Mesenchymal stem cell (in vitro differentiated cells and primary cell): ENCODE results near the gene P4HA2.
A peak's percentile ranks its signal among the peaks of the same experiment; 100 is the strongest.

Experiments
- DNase-seq: peaks from one replicate; pipeline ENCODE4 v3.0.0-alpha.2; 2013
- H2AFZ ChIP-seq: one replicate; pipeline ENCODE4 v1.6.1; 2013; ENCODE audit warnings: low read depth, mild to moderate bottlenecking, control low read depth, inconsistent platforms, low read length, moderate library complexity
- H2AK5ac ChIP-seq: 2 replicates; pipeline ENCODE4 v1.6.1; 2013; ENCODE audit warnings: low read length, moderate library complexity, mild to moderate bottlenecking, inconsistent platforms; ENCODE audit not compliant: severe bottlenecking
- H2BK120ac ChIP-seq: one replicate; pipeline ENCODE4 v1.6.1; 2013; ENCODE audit warnings: low read depth, mild to moderate bottlenecking, inconsistent platforms, low read length, moderate library complexity
- H2BK12ac ChIP-seq, 2 experiments: one replicate each; pipeline ENCODE4 v1.6.1; 2013; ENCODE audit warnings: inconsistent platforms in 2 of 2, low read length in 2 of 2, mild to moderate bottlenecking in 2 of 2, moderate library complexity in 2 of 2, control low read depth in 1 of 2
- H2BK15ac ChIP-seq: one replicate; pipeline ENCODE4 v1.6.1; 2013; ENCODE audit warnings: mild to moderate bottlenecking, low read depth, inconsistent platforms; ENCODE audit not compliant: poor library complexity, severe bottlenecking
- H2BK5ac ChIP-seq: 2 replicates; pipeline ENCODE4 v1.6.1; 2013; ENCODE audit warnings: low read depth, mild to moderate bottlenecking, low read length, control low read depth, inconsistent platforms; ENCODE audit not compliant: poor library complexity, severe bottlenecking
- H3K14ac ChIP-seq, 2 experiments: one replicate each; pipeline ENCODE4 v1.6.1; 2013; ENCODE audit warnings: inconsistent platforms in 2 of 2, low read length in 2 of 2, control low read depth in 1 of 2, mild to moderate bottlenecking in 1 of 2, moderate library complexity in 1 of 2
- H3K18ac ChIP-seq, 2 experiments: one replicate each; pipeline ENCODE4 v1.6.1; 2013; ENCODE audit warnings: inconsistent platforms in 2 of 2, low read length in 2 of 2, control low read depth in 1 of 2, low read depth in 1 of 2, mild to moderate bottlenecking in 1 of 2
- H3K23ac ChIP-seq, 2 experiments: one replicate each; pipeline ENCODE4 v1.6.1; 2013; ENCODE audit warnings: inconsistent platforms in 2 of 2, low read length in 2 of 2, mild to moderate bottlenecking in 2 of 2, moderate library complexity in 2 of 2, control low read depth in 1 of 2
- H3K27ac ChIP-seq: 2 replicates; pipeline ENCODE4 v1.5.1; 2013; ENCODE audit warnings: mild to moderate bottlenecking, moderate library complexity, low read length, control low read depth, inconsistent platforms; ENCODE audit not compliant: poor library complexity, severe bottlenecking
- H3K27me3 ChIP-seq, 2 experiments: 2 replicates each; pipeline versions ENCODE4 v1.6.1 to v1.7.0; 2013; ENCODE audit warnings: low read length in 2 of 2, mild to moderate bottlenecking in 2 of 2, moderate library complexity in 2 of 2, control low read depth in 1 of 2, inconsistent platforms in 1 of 2; ENCODE audit not compliant: control insufficient read depth in 1 of 2, insufficient read depth in 1 of 2
- H3K36me3 ChIP-seq, 2 experiments: 2 replicates each; pipeline versions ENCODE4 v1.6.1 to v1.7.0; 2013; ENCODE audit warnings: low read length in 2 of 2, control low read depth in 1 of 2, inconsistent platforms in 1 of 2, low read depth in 1 of 2, mild to moderate bottlenecking in 1 of 2; ENCODE audit not compliant: insufficient read depth in 2 of 2, control insufficient read depth in 1 of 2
- H3K4ac ChIP-seq, 2 experiments: one replicate each; pipeline ENCODE4 v1.6.1; 2013; ENCODE audit warnings: inconsistent platforms in 2 of 2, low read length in 2 of 2, mild to moderate bottlenecking in 2 of 2, moderate library complexity in 2 of 2, control low read depth in 1 of 2, low read depth in 1 of 2
- H3K4me1 ChIP-seq: 2 replicates; pipeline ENCODE4 v1.6.1; 2013; ENCODE audit warnings: low read depth, low read length, control low read depth; ENCODE audit not compliant: control insufficient read depth, insufficient read depth
- H3K4me2 ChIP-seq: 2 replicates; pipeline ENCODE4 v1.6.1; 2013; ENCODE audit warnings: low read length, mild to moderate bottlenecking, inconsistent platforms; ENCODE audit not compliant: poor library complexity, severe bottlenecking
- H3K4me3 ChIP-seq, 2 experiments: 2 replicates each; pipeline versions ENCODE4 v1.5.1 to v1.7.0; 2013; ENCODE audit warnings: low read length in 2 of 2, mild to moderate bottlenecking in 2 of 2, control low read depth in 1 of 2, low read depth in 1 of 2; ENCODE audit not compliant: insufficient read depth in 1 of 2
- H3K79me1 ChIP-seq: replicated peaks from 2 replicates; pipeline ENCODE4 v1.6.1; 2013; ENCODE audit warnings: mild to moderate bottlenecking, control low read depth, low read length, inconsistent platforms; ENCODE audit not compliant: poor library complexity, severe bottlenecking
- H3K9ac ChIP-seq: 2 replicates; pipeline ENCODE4 v1.7.0; 2013; ENCODE audit warnings: mild to moderate bottlenecking, low read length, moderate library complexity
- H3K9me3 ChIP-seq: 2 replicates; pipeline ENCODE4 v1.7.0; 2013; ENCODE audit warnings: mild to moderate bottlenecking, low read length; ENCODE audit not compliant: control insufficient read depth
- H4K8ac ChIP-seq: one replicate; pipeline ENCODE4 v1.6.1; 2013; ENCODE audit warnings: inconsistent platforms, mild to moderate bottlenecking, low read length, moderate library complexity
- H4K91ac ChIP-seq: one replicate; pipeline ENCODE4 v1.6.1; 2013; ENCODE audit warnings: mild to moderate bottlenecking, low read length, inconsistent platforms
- WGBS: methylation state at CpG from one replicate; pipeline ENCODE4 v1.1.7; 2013; ENCODE audit warnings: mixed read lengths; 5-methylcytosine and 5-hydroxymethylcytosine counted together

Gene P4HA2

GRCh38 chr5:132225165-132226032, 2.3 kb downstream of the P4HA2 start:
- H3K9ac ChIP-seq = peak overlapping the region; percentile 85
- peaks cover 40% of the 10 kb centered on the region for H3K79me1 ChIP-seq
- no peak overlapping the region for H3K4me2 ChIP-seq
- no peak overlapping the region for H2AK5ac ChIP-seq
- peak overlapping the region; percentile 20 for H4K8ac ChIP-seq
- no peak overlapping the region for H2BK120ac ChIP-seq
- H3K27me3 ChIP-seq = no peaks in the 10 kb centered on the region
- no peak overlapping the region for H3K4ac ChIP-seq
- H3K14ac ChIP-seq = peak overlapping the region in 1 of 2 experiments; percentile 69
- H3K9me3 ChIP-seq = no peaks in the 10 kb centered on the region
- peak overlapping the region in 1 of 2 experiments; percentile 37 for H3K4me3 ChIP-seq
- no peak overlapping the region for H2BK15ac ChIP-seq
- WGBS = 75% methylated on average over 13 of the region's 13 CpGs
- no peak overlapping the region for H4K91ac ChIP-seq
- peak overlapping the region in 1 of 2 experiments; percentile 55 for H2BK12ac ChIP-seq
- no peak overlapping the region for H3K27ac ChIP-seq
- H3K36me3 ChIP-seq = peaks cover 0 to 4% of the 10 kb centered on the region in 2 experiments
- H2AFZ ChIP-seq = no peak overlapping the region
- H3K4me1 ChIP-seq = peaks cover 26% of the 10 kb centered on the region
- no peak overlapping the region for H2BK5ac ChIP-seq
- H3K23ac ChIP-seq = no peak overlapping the region
- peak overlapping the region in 1 of 2 experiments; percentile 25 for H3K18ac ChIP-seq
- peak; percentile 81 for DNase-seq

GRCh38 chr5:132224716-132225115, 2.9 kb downstream of the P4HA2 start:
- H2BK5ac ChIP-seq = no peak overlapping the region
- no peak overlapping the region for H2BK15ac ChIP-seq
- peaks cover 0 to 7% of the 10 kb centered on the region in 2 experiments for H3K36me3 ChIP-seq
- H3K79me1 ChIP-seq = peaks cover 46% of the 10 kb centered on the region
- H3K4me1 ChIP-seq = peaks cover 26% of the 10 kb centered on the region
- H3K4me3 ChIP-seq = peak overlapping the region in 1 of 2 experiments; percentile 38
- H2BK12ac ChIP-seq = no peak overlapping the region
- H3K14ac ChIP-seq = no peak overlapping the region
- no peak overlapping the region for H3K4ac ChIP-seq
- peak; percentile 65 for DNase-seq
- no peaks in the 10 kb centered on the region for H3K9me3 ChIP-seq
- no peak overlapping the region for H2AFZ ChIP-seq
- H4K91ac ChIP-seq = no peak overlapping the region
- no peak overlapping the region for H3K18ac ChIP-seq
- no peak overlapping the region for H2AK5ac ChIP-seq
- no peak overlapping the region for H3K23ac ChIP-seq
- H2BK120ac ChIP-seq = no peak overlapping the region
- H3K4me2 ChIP-seq = no peak overlapping the region
- no peaks in the 10 kb centered on the region for H3K27me3 ChIP-seq
- H3K27ac ChIP-seq = no peak overlapping the region
- H4K8ac ChIP-seq = no peak overlapping the region
- 88% methylated on average over 1 of the region's 1 CpG for WGBS
- H3K9ac ChIP-seq = peak overlapping the region; percentile 85

- H3K9ac ChIP-seq = peak overlapping the region; percentile 85
- 97% methylated on average over 2 of the region's 2 CpGs for WGBS
- H3K4me2 ChIP-seq = no peak overlapping the region
- H3K4me1 ChIP-seq = peaks cover 26% of the 10 kb centered on the region
- H2AK5ac ChIP-seq = no peak overlapping the region
- no peak overlapping the region for H2BK12ac ChIP-seq
- no peaks in the 10 kb centered on the region for H3K27me3 ChIP-seq
- no peak overlapping the region for H4K8ac ChIP-seq
- H3K14ac ChIP-seq = no peak overlapping the region
- no peak overlapping the region for H2BK5ac ChIP-seq
- H2BK15ac ChIP-seq = no peak overlapping the region
- H3K36me3 ChIP-seq = peaks cover 0 to 7% of the 10 kb centered on the region in 2 experiments
- no peaks in the 10 kb centered on the region for H3K9me3 ChIP-seq
- peaks cover 54% of the 10 kb centered on the region for H3K79me1 ChIP-seq
- H2AFZ ChIP-seq = no peak overlapping the region
- no peak overlapping the region for H3K18ac ChIP-seq
- H3K4ac ChIP-seq = no peak overlapping the region
- no peak for DNase-seq
- H4K91ac ChIP-seq = no peak overlapping the region
- no peak overlapping the region for H3K4me3 ChIP-seq
- H3K23ac ChIP-seq = no peak overlapping the region
- H2BK120ac ChIP-seq = no peak overlapping the region
- no peak overlapping the region for H3K27ac ChIP-seq
These were observed 3.8 kb downstream of the P4HA2 start for GRCh38 chr5:132223861-132224260.

- H3K18ac ChIP-seq = no peak overlapping the region
- no peak overlapping the region for H2AK5ac ChIP-seq
- DNase-seq = no peak
- no peak overlapping the region for H2AFZ ChIP-seq
- peak overlapping the region; percentile 44 for H3K9ac ChIP-seq
- no peak overlapping the region for H4K8ac ChIP-seq
- peaks cover 11 to 17% of the 10 kb centered on the region in 2 experiments for H3K36me3 ChIP-seq
- no peaks in the 10 kb centered on the region for H3K9me3 ChIP-seq
- WGBS = 100% methylated on average over 3 of the region's 3 CpGs
- no peak overlapping the region for H3K4me2 ChIP-seq
- no peak overlapping the region for H3K4ac ChIP-seq
- no peak overlapping the region for H4K91ac ChIP-seq
- no peak overlapping the region for H3K23ac ChIP-seq
- H3K4me3 ChIP-seq = no peak overlapping the region
- H3K27ac ChIP-seq = no peak overlapping the region
- no peak overlapping the region for H2BK120ac ChIP-seq
- no peak overlapping the region for H2BK12ac ChIP-seq
- H2BK5ac ChIP-seq = no peak overlapping the region
- peaks cover 19% of the 10 kb centered on the region for H3K4me1 ChIP-seq
- no peak overlapping the region for H3K14ac ChIP-seq
- H3K79me1 ChIP-seq = peaks cover 65% of the 10 kb centered on the region
- no peak overlapping the region for H2BK15ac ChIP-seq
- H3K27me3 ChIP-seq = no peaks in the 10 kb centered on the region
These were observed 5.0 kb downstream of the P4HA2 start for GRCh38 chr5:132222649-132223038.
